GM18505 (cell line): ENCODE measurements around the gene ADARB1.

Source experiments
- ATAC-seq: cut with Tn5 transposase; IDR thresholded peaks from one replicate; pipeline ENCODE4 v1.9.1; 2021; ENCODE audit not compliant: unreplicated experiment
- POLR2A ChIP-seq: IDR thresholded peaks from 4 replicates; pipeline ENCODE4 v1.6.1; 2011; ENCODE audit warnings: borderline replicate concordance; ENCODE audit not compliant: insufficient read depth, insufficient read length; ENCODE audit errors: extremely low read depth

The ADARB1 gene

DNA sequence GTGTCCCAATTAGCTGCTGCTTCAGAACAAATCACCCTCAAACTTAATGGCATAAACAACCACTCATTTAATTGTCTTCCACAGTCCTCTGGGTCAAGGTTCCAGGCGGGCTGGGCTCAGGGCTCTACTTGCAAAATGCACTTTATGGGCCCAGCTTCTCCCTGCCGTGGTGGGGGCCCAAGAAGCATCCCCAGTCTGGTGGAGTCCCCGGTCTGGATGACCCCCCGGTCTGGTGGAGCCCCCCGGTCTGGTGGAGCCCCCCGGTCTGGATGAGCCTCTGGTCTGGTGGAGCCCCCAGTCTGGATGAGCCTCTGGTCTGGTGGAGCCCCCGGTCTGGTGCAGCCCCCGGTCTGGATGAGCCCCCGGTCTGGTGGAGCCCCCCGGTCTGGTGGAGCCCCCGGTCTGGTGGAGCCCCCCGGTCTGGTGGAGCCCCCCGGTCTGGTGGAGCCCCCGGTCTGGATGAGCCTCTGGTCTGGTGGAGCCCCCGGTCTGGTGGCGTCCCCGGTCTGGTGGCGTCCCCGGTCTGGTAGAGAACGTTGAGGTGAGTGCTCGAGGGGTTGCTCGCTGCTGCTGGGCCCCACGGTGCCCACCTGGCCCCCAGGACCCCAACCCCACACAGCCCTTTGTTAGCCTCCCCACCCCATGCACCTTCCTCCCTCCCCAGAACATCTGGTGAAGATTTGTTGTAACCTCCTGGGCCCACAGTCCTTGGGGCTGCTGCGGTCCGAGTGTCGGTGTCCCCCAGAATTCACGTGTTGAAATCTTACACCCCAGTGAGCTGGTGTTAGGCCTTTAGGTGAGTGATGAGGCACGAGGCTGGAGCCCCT lies 179.5 kb downstream of the ADARB1 start:
- ATAC-seq = no peak
- no peak for TF ChIP-seq POLR2A

DNA sequence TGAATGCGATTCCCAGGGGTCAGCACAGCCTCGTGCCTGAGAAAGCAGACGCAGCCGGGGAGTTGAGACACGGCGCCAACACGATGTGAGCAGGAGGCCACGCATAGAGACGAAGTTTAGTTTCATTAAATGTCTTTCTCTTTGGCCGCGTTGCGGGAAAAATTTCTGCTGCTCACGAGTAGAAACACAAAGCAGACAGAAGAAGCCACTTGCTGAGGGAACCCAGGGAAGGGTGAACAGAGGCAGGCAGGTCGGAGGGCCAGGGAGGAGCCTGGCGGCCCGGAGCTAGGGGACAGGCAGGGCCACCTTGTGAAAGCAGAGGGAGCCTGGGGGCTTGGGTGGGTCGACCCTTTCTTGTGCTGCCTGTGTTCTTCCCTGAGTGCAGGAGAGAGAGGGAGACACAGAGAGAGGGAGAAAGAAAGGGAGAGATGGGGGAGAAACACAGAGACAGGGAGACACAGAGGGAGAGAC lies 180.1 kb downstream of the ADARB1 start:
- ATAC-seq = no peak
- no peak for TF ChIP-seq POLR2A

DNA sequence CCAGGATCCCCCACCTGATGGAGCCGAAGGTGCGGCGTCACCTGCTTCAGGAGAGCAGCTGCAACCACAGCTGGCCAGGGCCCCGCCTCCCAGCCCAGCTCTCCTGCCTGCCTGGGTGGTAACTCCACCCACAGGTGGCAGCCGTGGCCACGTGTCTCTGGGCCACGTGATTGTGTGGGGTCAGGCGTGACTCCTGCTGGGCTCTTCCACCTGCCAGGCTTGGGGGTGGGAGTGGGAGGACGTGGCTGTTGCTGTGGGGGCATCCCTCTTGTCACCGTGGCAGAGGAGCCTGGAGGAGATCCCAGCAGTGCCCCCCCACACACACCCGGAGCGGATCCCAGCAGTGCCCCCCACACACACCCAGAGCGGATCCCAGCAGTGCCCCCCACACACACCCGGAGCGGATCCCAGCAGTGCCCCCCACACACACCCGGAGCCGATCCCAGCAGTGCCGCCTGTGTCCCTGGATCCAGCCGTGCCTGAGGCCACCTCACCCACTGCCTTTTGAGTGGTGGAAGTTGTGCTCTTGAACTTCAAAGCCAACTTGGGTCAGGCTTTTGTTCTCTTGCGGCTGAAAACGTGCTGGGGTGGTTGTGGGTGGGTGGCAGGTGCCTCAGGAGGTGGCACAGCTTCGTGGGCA lies 181.1 kb downstream of the ADARB1 start:
- TF ChIP-seq POLR2A = no peak
- ATAC-seq = no peak

DNA sequence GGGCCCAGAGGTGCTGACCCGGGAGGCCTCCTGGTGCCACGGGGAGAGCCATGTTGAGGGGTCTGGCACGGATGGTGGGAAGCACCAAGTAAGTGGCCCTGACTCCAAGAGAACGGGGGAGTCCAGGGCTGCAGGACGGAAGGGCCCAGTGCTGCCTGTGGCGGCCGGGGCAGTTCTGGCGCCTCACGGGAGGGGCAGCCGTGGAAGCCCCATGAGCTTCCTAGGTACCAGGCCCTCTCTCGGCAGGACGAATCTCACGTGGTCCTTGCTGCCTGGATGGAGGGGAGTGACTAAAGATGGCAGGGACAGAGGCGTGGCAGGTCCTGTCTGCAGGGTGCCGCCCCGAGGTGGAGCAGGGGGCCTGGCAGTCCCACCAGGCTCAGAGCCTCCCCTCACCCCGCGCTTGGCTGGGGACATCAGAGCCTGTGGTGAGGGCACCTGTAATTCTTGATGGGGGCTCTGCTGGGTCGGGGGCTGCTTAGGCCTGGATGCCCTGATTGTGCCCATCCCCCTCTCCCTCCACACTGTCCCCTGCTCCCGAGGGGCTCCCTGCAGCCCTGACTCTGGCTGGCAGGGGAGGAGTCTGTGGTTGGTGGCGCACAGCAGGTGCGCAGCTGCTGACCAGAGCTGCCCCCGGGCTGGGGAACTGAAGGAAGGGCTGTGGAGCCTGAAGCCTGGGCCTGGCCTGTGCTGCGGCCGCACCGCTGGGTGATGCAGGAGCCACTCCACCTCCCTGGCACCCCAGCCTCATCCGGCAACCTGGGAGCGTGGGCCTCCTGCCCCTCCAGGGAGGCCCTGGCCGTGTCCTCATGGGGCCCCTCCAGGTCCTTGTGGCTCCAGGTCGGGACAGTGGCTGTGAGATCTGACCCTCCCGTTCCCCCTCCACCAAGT lies 181.9 kb downstream of the ADARB1 start:
- no peak for TF ChIP-seq POLR2A
- no peak for ATAC-seq

DNA sequence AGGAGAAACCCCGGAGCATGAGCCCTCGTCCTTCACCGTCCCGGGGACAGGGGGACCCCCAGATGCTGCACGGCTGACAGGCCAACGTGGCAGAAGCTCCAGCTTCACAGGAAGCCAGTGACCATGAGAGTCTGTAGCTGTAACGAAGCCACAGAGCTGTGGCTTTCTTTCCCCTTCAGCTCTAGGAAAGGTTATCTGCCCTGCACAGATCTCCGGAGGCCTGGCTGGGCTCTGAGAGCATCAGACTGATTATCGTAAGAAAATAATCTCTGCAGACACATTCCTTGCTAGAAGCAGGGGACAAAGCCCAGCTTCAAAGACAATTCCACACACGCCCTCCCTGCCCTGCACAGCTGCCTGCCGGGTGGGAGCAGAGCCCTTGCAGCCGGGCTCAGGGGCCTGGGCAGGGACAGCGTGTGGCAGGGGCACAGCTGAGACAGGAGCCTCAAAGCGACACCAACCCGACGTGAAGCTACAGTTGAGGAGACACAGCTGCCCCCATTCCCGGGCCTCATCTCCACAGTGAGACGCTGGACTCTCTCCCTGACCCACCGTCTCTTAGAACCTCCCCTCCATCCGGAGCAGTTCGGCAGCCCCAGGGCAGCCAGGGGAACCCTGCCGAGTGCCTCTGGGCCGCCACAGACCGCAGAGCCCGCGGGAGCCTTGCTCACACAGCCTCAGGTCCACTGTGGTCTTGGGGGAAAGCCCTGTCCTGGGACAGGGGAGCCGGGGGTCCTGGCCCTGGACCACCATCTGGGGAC lies 182.7 kb downstream of the ADARB1 start:
- ATAC-seq = no peak
- no peak for TF ChIP-seq POLR2A

DNA sequence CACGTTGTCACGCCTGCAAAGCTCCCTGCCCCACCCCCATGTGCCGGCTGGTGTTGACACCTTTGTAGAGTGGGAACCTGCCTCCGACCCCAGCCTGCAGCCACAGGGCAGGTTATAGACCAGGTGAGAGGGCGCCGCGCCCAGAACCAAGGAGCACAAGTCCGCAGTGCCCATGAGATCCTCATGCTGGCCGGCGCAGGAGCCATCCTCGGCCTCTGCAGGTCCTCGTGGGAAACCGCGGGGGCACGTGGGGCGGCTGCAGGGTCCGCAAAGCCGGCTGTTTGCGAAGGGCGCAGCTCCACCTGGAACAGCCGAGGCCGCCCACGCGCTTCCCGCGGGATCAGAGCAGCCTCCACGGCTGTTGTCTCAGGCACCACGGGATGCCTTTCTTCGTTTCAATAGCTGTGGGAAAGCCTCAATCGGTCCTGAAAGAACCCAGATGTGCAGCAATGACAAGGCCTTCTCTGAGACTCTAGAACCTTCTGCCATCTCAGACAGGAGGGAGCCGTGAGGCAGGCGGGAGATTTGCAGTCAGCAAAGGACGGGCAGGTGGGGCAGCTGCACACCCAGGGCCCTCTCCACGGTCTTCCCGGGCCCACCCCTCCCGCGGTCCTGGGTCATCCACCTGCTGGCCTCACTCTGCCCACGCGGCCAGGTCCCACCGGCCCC lies 183.4 kb downstream of the ADARB1 start:
- no peak for ATAC-seq
- no peak for TF ChIP-seq POLR2A

DNA sequence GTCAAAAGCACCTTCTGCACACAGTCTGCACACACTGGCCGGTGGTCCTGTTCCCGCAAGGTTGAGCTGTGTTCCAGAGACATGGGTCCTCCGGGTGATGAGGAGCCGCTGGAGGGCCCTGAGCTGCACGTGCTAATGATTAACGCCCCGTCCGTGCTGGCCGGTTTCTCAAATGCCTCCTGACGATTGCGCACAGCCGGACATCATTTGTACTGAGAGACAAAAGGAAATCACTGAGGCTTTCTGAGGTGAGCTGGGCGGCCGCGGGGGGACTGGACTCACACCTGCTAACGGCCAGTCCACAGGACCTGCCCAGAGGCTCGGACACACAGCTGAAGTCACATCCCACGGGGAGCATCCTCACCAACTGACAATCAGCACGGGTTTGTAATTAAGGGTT lies 184.1 kb downstream of the ADARB1 start:
- TF ChIP-seq POLR2A = no peak
- ATAC-seq = no peak

DNA sequence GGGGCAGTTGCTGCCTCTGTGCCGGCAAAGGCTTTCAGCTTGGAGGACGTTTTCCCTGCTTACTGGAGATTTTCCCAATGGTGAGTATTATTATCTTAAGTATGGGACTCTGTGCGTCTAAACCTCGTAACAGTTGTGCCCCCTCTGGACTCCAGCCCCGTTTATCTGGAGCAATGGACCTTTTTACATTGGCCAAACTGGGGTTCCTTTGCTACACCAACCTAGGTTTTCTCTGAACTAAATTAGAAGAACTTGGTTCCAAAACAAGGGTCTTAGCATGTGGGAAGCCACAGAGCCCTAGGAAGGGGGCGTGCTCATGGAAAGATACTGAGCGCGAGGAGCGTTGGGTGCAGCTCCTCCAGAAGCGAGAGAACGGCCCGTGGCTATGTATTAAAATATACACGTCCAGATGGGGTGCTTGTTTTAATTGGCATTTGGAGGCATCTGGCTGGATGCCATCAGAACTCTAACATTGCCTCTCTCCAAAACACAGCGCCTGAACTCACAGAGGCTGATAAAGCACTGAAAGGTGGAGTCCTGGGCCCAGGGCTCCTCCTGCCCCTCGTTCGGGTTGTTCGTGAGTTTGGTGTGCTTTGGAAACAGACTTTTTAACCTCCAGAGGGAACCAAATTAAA lies 184.9 kb downstream of the ADARB1 start:
- TF ChIP-seq POLR2A = no peak
- ATAC-seq = no peak

DNA sequence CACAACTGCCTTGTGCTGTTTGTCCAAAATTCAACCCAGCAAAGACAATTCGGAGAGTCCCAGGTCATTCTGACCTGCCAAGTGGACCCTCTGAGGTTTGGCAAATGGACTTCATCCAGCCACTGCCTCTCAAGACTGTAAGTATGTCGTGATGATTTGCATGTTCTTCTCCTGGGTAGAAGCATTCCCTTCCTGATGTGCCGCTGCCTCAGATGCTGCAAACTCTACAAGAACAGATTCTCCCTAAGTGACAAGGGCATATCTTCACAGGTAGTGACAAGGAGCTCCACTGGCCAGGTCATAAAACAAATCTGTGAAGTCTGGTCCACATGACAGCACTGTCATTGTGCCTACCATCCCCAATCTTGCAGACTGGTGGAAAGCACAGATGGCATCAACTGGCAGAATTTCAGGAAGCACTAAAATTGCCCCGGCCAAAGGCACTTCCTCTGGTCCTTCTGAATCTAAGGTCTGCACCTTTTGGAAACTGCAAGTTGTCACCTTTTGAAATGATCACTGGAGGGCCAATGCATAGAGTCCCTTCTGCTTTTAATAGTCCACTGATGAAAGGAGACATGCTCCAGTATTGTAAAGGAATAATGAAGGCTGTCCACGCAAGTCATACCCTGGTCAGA lies 185.9 kb downstream of the ADARB1 start:
- TF ChIP-seq POLR2A = no peak
- ATAC-seq = no peak

DNA sequence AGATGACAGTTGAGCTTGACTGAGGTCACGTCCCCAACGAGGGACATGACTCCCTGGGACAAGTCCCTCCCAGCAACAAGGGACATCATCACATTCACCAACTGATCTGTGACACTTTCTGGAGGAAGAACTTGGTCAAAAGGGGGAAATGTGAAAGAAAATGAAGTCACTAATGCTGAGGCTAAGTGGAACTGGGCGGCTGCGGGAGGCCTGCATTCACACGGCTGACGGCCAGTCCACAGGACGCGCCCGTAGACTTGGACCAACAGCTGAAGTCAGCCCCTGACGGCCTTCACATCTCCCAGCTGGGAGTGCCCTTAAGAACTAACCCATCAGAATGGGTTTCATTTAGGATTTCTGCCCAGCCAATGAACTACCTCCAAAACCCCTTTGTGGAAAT lies 186.7 kb downstream of the ADARB1 start:
- no peak for TF ChIP-seq POLR2A
- ATAC-seq = no peak

DNA sequence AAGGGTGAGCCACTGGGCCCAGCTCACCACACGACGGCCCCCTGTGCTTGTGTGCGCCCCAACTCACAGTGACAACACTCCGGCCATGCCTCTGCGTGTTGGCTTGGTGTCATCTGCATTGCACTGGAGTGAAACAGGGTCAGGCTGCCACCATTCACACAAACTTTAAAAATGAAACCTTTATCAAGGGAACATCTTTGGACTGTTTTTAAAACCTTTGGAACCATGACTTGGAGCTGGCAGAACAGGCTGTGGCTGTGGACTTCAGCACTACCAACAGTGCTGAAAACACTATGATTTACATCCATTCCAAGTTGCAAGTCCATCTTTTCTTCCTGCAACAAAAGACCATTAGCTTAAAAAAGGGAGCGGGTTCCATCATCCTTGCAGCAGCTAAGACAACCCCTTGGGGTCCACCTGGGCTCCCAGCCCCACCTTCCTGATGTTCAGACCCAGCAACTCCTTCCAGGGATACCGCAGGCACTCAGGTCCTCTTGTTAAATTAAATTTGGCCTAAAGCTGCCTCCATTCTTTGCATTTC lies 187.7 kb downstream of the ADARB1 start:
- no peak for ATAC-seq
- no peak for TF ChIP-seq POLR2A
